ENCODE data around the gene POLR2I.

POLR2I gene

DNA sequence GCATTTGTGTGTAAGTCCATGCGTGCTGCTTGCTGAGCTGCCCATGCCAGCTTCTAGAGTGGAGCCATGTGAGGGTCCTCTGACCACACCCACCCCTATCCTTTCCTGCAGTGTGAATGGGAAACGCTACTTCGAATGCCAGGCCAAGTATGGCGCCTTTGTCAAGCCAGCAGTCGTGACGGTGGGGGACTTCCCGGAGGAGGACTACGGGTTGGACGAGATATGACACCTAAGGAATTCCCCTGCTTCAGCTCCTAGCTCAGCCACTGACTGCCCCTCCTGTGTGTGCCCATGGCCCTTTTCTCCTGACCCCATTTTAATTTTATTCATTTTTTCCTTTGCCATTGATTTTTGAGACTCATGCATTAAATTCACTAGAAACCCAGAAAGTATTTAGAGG is 10.9 kb upstream of the POLR2I start:
- H3K36me3 ChIP-seq (ENCODE audit: insufficient read depth, low read length) = peaks cover 30% of the 10 kb centered on the region
- no peaks in the 10 kb centered on the region for H3K27me3 ChIP-seq (ENCODE audit: control insufficient read depth, insufficient read depth, low read length)
- H3K9ac ChIP-seq (ENCODE audit: low read depth, low read length) = no peak overlapping the region
- no peak overlapping the region for H3K4me3 ChIP-seq (ENCODE audit: low read length)
- H3K4me1 ChIP-seq (ENCODE audit: control insufficient read depth, insufficient read depth, low read length) = peaks cover 12% of the 10 kb centered on the region
- H3K9me3 ChIP-seq (replicated peaks; ENCODE audit: low read length) = no peaks in the 10 kb centered on the region
- no peak overlapping the region for H3K4me2 ChIP-seq (ENCODE audit: low read length)

DNA sequence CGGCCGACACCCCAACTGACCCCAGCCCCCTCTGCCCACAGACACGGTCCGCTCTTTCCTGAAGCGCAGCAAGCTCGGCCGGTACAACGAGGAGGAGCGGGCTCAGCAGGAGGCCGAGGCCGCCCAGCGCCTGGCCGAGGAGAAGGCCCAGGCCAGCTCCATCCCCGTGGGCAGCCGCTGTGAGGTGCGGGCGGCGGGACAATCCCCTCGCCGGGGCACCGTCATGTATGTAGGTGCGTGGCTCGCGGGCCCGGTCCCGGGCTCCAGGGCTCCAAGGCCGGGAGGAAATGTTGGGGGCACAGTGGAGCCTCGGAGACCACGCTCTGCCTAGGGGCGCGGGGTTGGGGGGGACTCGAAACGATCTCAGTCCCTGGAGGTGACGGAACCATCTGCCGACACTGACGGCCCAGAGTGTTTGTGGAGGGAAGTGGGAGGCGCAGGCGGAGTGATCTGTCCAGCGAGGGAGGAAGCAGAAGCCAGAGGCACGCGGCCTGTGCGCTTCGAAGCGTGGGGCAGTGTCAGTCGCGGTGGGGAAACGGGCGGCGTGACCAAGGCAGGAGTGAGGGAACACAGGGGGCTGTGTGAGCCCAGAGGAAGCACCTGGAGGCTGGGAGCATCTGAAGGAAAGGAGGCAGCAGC is 6.9 kb upstream of the POLR2I start:
- no peak overlapping the region for H3K4me2 ChIP-seq (ENCODE audit: low read length)
- peaks cover 52% of the 10 kb centered on the region for H3K36me3 ChIP-seq (ENCODE audit: insufficient read depth, low read length)
- H3K9ac ChIP-seq (ENCODE audit: low read depth, low read length) = no peak overlapping the region
- no peaks in the 10 kb centered on the region for H3K27me3 ChIP-seq (ENCODE audit: control insufficient read depth, insufficient read depth, low read length)
- no peak overlapping the region for H3K4me3 ChIP-seq (ENCODE audit: low read length)
- H3K9me3 ChIP-seq (replicated peaks; ENCODE audit: low read length) = no peaks in the 10 kb centered on the region
- H3K4me1 ChIP-seq (ENCODE audit: control insufficient read depth, insufficient read depth, low read length) = peaks cover 2% of the 10 kb centered on the region

DNA sequence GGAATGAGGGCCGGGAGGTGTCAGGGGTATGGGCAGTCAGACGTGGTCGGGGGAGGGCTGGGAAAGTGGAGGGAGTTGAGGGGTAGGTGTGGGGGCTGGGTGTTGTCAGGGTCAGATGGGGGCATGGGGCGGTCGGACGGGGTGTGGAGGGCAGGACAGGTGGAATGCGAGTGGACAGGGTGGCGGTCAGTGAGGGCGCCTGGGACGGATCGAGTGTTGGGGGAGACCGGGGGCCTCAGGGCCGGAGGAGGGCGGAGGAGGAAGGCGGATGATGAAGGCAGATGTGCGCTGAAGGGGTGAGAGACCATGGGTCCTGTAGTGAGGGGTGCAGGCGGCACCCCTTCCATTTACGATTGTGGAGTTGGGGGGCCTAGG is 6.3 kb upstream of the POLR2I start:
- H3K4me2 ChIP-seq (ENCODE audit: low read length) = no peak overlapping the region

DNA sequence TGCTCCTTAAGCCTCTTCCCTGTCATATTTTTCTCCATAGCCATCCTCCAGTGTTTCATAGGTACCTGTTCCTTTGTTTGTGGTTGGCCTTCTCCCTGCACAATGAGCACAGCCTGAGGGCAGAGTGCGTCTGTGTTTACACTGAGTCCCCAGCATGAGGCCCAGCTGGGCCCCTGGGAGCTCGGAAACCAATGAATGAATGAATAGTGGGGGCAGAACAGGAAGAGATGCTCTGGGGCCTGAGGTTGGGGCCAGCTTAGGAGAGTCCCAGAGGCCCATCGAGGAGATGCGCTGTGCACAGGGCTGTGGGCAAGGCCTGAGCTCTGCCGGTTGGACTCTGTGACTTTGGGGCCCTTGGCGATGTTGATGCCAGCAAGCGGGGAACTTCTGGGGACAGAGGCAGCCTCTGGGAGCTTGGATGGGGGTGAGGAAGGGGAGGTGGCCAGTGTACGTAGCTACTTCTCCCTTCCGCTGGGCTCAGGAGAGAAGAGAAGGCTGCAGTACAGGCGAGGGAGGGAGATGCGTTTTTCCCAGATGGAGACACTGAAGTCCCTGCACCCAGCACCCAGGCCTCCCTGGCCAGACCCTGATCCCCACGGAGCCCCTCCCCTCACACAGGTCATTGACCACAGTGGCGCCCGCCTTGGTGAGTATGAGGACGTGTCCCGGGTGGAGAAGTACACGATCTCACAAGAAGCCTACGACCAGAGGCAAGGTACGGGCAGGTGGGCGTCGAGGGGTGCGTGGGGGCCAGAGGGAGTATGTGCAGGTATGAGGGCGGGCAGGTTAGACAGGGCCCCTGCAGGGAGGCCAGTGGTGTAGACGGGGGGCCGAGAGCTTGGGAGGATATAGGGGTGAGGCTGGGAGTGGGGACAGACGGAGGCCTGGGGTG is 5.7 kb upstream of the POLR2I start:
- no peak overlapping the region for H3K4me2 ChIP-seq (ENCODE audit: low read length)
- H3K9me3 ChIP-seq (replicated peaks; ENCODE audit: low read length) = no peaks in the 10 kb centered on the region
- H3K4me3 ChIP-seq (ENCODE audit: low read length) = no peak overlapping the region
- H3K27me3 ChIP-seq (ENCODE audit: control insufficient read depth, insufficient read depth, low read length) = no peaks in the 10 kb centered on the region
- peaks cover 9% of the 10 kb centered on the region for H3K4me1 ChIP-seq (ENCODE audit: control insufficient read depth, insufficient read depth, low read length)
- no peak overlapping the region for H3K9ac ChIP-seq (ENCODE audit: low read depth, low read length)
- H3K36me3 ChIP-seq (ENCODE audit: insufficient read depth, low read length) = peaks cover 48% of the 10 kb centered on the region

More for the DNA sequence above, 6.3 kb upstream of the POLR2I start:
- no peak overlapping the region for H3K9ac ChIP-seq (ENCODE audit: low read depth, low read length)
- no peaks in the 10 kb centered on the region for H3K9me3 ChIP-seq (replicated peaks; ENCODE audit: low read length)
- H3K4me3 ChIP-seq (ENCODE audit: low read length) = no peak overlapping the region
- peaks cover 54% of the 10 kb centered on the region for H3K36me3 ChIP-seq (ENCODE audit: insufficient read depth, low read length)
- no peaks in the 10 kb centered on the region for H3K27me3 ChIP-seq (ENCODE audit: control insufficient read depth, insufficient read depth, low read length)
- H3K4me1 ChIP-seq (ENCODE audit: control insufficient read depth, insufficient read depth, low read length) = peaks cover 8% of the 10 kb centered on the region

DNA sequence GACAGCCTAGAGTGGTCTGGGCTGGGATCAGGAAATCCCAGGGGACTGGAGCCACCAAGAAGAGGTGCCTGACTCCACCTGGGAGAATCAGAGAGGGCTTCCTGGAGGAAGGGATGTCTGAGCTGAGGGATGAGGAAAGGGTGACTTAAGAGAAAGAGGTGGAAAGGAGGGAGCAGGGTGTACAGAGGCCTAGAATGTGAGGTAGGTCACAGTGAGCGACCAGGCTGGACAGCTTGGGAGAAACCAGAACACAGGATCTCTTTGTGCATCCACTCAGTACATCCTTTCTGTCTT is 1.6 kb upstream of the POLR2I start:
- Histone ChIP-seq H3K4me3 (ENCODE audit: low read length) (peak overlapping the region; percentile 91), H3K9ac (ENCODE audit: low read depth, low read length) (peak overlapping the region; percentile 82), H3K4me2 (ENCODE audit: low read length) (peak overlapping the region; percentile 84), H3K4me1 (ENCODE audit: control insufficient read depth, insufficient read depth, low read length) (peaks cover 25% of the 10 kb centered on the region), H3K9me3 (replicated peaks; ENCODE audit: low read length) (no peaks in the 10 kb centered on the region), H3K27me3 (ENCODE audit: control insufficient read depth, insufficient read depth, low read length) (no peaks in the 10 kb centered on the region), H3K36me3 (ENCODE audit: insufficient read depth, low read length) (peaks cover 37% of the 10 kb centered on the region)

DNA sequence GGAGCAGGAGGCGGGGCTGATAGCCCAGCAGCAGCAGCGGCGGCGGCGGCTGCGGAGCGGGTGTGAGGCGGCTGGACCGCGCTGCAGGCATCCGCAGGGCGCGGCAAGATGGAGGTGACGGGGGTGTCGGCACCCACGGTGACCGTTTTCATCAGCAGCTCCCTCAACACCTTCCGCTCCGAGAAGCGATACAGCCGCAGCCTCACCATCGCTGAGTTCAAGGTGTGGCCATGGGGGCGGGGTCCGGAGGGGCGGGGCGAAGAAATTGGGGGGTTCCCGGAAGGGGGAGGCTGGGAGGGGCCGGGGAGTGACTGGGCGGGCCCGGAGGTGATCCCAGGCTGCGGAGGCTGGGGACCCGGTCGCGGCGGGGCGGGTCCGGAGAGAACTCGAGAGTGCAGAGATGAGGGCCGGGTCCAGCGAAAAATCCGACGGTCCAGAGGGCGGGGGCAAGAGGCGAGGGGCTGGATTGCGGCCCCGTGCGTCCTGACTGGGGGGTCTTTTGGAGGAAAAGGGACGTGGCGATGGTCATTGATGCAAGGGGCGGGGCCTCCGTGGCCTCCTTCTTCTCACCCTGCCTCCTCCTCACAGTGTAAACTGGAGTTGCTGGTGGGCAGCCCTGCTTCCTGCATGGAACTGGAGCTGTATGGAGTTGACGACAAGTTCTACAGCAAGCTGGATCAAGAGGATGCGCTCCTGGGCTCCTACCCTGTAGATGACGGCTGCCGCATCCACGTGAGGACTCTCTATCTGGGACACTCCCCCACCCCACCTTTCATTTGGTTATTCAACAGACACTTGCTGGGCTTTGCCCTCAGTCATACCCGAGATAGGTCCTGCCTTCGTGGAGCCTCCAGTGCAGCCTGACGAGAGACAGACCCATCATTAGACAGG is 1.0 kb upstream of the POLR2I start, which contains the start of gene TBCB:
TSS of gene TBCB (plus strand) at position 16 of the 891 bp plus-strand sequence. CDS start at position 109, 93 bp downstream.
- Histone ChIP-seq H3K4me3 (ENCODE audit: low read length) (peak within 1 kb of the TSS; percentile 91), H3K36me3 (ENCODE audit: insufficient read depth, low read length) (peaks cover 37% of the 10 kb centered on the region), H3K4me1 (ENCODE audit: control insufficient read depth, insufficient read depth, low read length) (peaks cover 25% of the 10 kb centered on the region), H3K4me2 (ENCODE audit: low read length) (peak within 1 kb of the TSS; percentile 96), H3K9ac (ENCODE audit: low read depth, low read length) (peak within 1 kb of the TSS; percentile 86), H3K27me3 (ENCODE audit: control insufficient read depth, insufficient read depth, low read length) (no peaks in the 10 kb centered on the region), H3K9me3 (replicated peaks; ENCODE audit: low read length) (no peaks in the 10 kb centered on the region)

DNA sequence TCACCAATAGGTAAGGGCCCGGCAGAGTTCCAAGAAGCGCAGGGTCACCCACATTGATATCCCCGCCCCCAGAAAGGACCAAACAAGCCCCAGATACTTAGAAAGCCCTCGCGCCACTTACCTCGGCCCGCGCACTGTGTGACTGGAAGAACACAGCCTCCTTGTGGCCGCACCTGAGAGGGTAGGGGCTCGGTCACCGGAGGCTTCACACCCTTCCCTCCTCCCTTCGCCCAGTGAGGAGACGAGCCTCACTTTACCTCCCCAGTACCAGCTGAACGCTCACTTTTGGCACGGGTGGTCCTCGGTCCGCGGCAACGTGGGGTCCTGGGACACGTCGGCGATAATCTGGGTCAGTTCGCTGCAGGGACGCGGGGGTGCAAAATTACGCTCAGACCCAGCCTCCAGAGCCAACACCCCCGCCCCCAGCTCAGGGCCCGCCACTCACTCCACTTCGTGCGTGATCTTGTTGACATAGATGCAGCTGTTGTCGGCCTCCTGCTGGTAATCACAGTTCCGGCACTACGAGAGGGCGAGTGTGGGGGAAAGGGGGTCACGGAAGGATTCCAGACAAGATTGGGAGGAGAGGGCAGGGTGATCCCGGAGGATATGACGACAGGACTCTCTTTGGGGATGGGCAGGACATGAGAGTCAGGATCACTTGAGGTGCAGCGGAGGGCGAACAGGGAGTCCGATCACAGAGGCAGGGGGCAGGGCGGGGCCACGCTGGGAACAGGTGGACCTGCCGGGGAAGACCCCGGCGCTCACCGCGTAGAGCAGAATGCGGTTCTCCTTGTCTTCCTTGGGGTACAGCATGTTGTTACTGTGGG is 568 bp downstream of the POLR2I start:
- Histone ChIP-seq H3K27me3 (ENCODE audit: control insufficient read depth, insufficient read depth, low read length) (no peaks in the 10 kb centered on the region), H3K9ac (ENCODE audit: low read depth, low read length) (peak overlapping the region; percentile 86), H3K4me2 (ENCODE audit: low read length) (peak overlapping the region; percentile 96), H3K4me3 (ENCODE audit: low read length) (peak overlapping the region; percentile 84), H3K36me3 (ENCODE audit: insufficient read depth, low read length) (peaks cover 31% of the 10 kb centered on the region), H3K4me1 (ENCODE audit: control insufficient read depth, insufficient read depth, low read length) (peaks cover 25% of the 10 kb centered on the region), H3K9me3 (replicated peaks; ENCODE audit: low read length) (no peaks in the 10 kb centered on the region)

DNA sequence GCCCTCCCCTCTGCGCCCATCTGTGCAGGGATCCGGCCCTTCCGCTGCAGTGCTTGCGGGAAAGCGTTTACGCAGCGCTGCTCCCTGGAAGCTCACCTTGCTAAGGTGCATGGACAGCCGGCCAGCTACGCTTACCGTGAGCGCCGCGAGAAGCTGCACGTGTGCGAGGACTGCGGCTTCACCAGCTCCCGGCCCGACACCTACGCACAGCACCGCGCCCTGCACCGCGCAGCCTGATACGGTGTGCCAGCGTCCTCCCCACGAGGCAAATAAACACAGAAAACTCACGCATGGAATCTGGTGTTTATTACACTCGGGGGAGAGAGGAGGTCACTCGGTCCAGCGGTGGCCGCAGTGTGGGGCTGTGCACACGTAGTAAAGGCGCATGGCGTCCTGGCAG is 1.2 kb downstream of the POLR2I start:
- Histone ChIP-seq H3K27me3 (ENCODE audit: control insufficient read depth, insufficient read depth, low read length) (no peaks in the 10 kb centered on the region), H3K9me3 (replicated peaks; ENCODE audit: low read length) (no peaks in the 10 kb centered on the region), H3K36me3 (ENCODE audit: insufficient read depth, low read length) (peaks cover 27% of the 10 kb centered on the region), H3K4me1 (ENCODE audit: control insufficient read depth, insufficient read depth, low read length) (peaks cover 25% of the 10 kb centered on the region), H3K9ac (ENCODE audit: low read depth, low read length) (peak overlapping the region; percentile 86), H3K4me3 (ENCODE audit: low read length) (peak overlapping the region; percentile 84), H3K4me2 (ENCODE audit: low read length) (peak overlapping the region; percentile 96)

DNA sequence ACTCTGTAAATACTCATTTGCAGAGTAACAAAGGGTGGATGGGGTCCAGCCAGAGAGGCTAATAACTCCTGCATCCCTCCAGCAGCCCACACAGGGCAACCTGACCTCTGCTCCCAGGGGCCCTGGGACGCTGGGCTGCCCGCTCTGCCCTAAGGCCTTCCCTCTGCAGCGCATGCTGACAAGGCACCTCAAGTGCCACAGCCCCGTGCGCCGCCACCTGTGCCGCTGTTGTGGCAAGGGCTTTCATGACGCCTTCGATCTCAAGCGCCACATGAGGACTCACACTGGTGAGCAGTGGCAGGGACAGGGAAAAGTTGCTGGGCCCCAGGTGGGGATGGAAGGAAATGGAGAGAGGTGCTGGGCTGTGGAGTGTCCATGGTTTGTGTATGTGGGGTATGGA is 2.0 kb downstream of the POLR2I start:
- Histone ChIP-seq H3K9ac (ENCODE audit: low read depth, low read length) (no peak overlapping the region), H3K36me3 (ENCODE audit: insufficient read depth, low read length) (peaks cover 21% of the 10 kb centered on the region), H3K27me3 (ENCODE audit: control insufficient read depth, insufficient read depth, low read length) (no peaks in the 10 kb centered on the region), H3K4me2 (ENCODE audit: low read length) (no peak overlapping the region), H3K4me1 (ENCODE audit: control insufficient read depth, insufficient read depth, low read length) (peaks cover 25% of the 10 kb centered on the region), H3K9me3 (replicated peaks; ENCODE audit: low read length) (no peaks in the 10 kb centered on the region), H3K4me3 (ENCODE audit: low read length) (no peak overlapping the region)

DNA sequence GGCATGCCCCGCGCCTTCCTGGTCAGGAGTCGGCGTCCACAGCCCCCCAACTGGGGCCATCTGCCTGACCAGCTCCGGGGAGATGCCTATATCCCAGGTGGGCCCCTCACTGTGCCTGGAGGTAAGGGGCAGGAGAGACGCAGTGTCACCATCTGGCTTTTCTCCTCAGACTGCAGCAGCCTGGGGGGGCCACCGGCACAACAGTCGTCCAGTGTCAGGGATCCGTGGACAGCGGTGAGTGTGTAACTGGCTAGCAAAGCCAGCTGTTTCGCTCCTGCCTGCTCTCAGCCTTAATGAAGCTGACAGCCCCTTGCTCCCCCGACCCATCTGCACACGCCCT is 3.5 kb downstream of the POLR2I start:
- H3K36me3 ChIP-seq (ENCODE audit: insufficient read depth, low read length) = peaks cover 16% of the 10 kb centered on the region
- H3K9me3 ChIP-seq (replicated peaks; ENCODE audit: low read length) = no peaks in the 10 kb centered on the region
- H3K9ac ChIP-seq (ENCODE audit: low read depth, low read length) = no peak overlapping the region
- H3K4me3 ChIP-seq (ENCODE audit: low read length) = no peak overlapping the region
- no peaks in the 10 kb centered on the region for H3K27me3 ChIP-seq (ENCODE audit: control insufficient read depth, insufficient read depth, low read length)
- no peak overlapping the region for H3K4me2 ChIP-seq (ENCODE audit: low read length)
- H3K4me1 ChIP-seq (ENCODE audit: control insufficient read depth, insufficient read depth, low read length) = peaks cover 19% of the 10 kb centered on the region

All from skeletal muscle satellite cell (primary cell).